CD14-positive monocyte (primary cell): Measurements from ENCODE around the gene BDNF. TPM values are rescaled to one million over a fixed set of nuclear protein-coding genes. Genes with fewer than 3 reads are reported as not detected.

Source experiments
- DNase-seq, 3 donors: peaks; one replicate each; pipeline ENCODE4 v3.0.0-alpha.2; 2011 to 2022
- H2AFZ ChIP-seq: 2 replicates; pipeline ENCODE4 v1.6.0; 2012; ENCODE audit warnings: mild to moderate bottlenecking, low read depth, low read length, inconsistent platforms; ENCODE audit not compliant: insufficient read depth, poor library complexity, severe bottlenecking
- H3K27ac ChIP-seq, 2 donors: 1 replicate in 1 of 2; 2 replicates in 1 of 2; pipeline ENCODE4 v1.5.1; 2012 to 2013; ENCODE audit warnings: low read length in 2 of 2, control low read depth in 1 of 2, inconsistent platforms in 1 of 2, low read depth in 1 of 2, mild to moderate bottlenecking in 1 of 2
- H3K27me3 ChIP-seq, 2 donors: one replicate each; pipeline versions ENCODE4 v1.6.0 to v1.6.1; 2011 to 2013; ENCODE audit warnings: low read length in 2 of 2; ENCODE audit not compliant: control insufficient read depth in 2 of 2, insufficient read depth in 2 of 2
- H3K36me3 ChIP-seq, 2 donors: replicated peaks in 1 of 2; 1 replicate in 1 of 2; 2 replicates in 1 of 2; pipeline versions ENCODE4 v1.5.1 to v1.6.1; 2012 to 2013; ENCODE audit warnings: low read length in 2 of 2, control low read depth in 1 of 2, inconsistent platforms in 1 of 2, mild to moderate bottlenecking in 1 of 2; ENCODE audit not compliant: insufficient read depth in 2 of 2, control insufficient read depth in 1 of 2
- H3K4me1 ChIP-seq, 2 donors: 1 replicate in 1 of 2; 2 replicates in 1 of 2; pipeline versions ENCODE4 v1.5.1 to v1.6.1; 2012 to 2013; ENCODE audit warnings: low read length in 2 of 2, control low read depth in 1 of 2, inconsistent platforms in 1 of 2, mild to moderate bottlenecking in 1 of 2, moderate library complexity in 1 of 2; ENCODE audit not compliant: insufficient read depth in 2 of 2, control insufficient read depth in 1 of 2
- H3K4me2 ChIP-seq: replicated peaks from 2 replicates; pipeline ENCODE3; 2012; ENCODE audit warnings: low read length, moderate library complexity, mild to moderate bottlenecking; ENCODE audit not compliant: poor library complexity, severe bottlenecking; ENCODE audit errors: extremely low read depth
- H3K4me3 ChIP-seq, 3 experiments: fragments of 200-600 bp in 1 of 3; sonication (generic) in 1 of 3; replicated peaks in 1 of 3; 1 replicate in 2 of 3; 2 replicates in 1 of 3; pipeline ENCODE4 v1.5.1; 2011 to 2013; ENCODE audit warnings: low read length in 3 of 3, mild to moderate bottlenecking in 3 of 3, control low read depth in 2 of 3, low read depth in 2 of 3, inconsistent platforms in 1 of 3, moderate library complexity in 1 of 3
- H3K79me2 ChIP-seq: 2 replicates; pipeline ENCODE4 v1.6.0; 2012; ENCODE audit warnings: mild to moderate bottlenecking, control low read depth, inconsistent platforms, low read length, moderate library complexity; ENCODE audit not compliant: insufficient read depth
- H3K9ac ChIP-seq: 2 replicates; pipeline ENCODE4 v1.6.0; 2017; ENCODE audit warnings: low read length, mild to moderate bottlenecking; ENCODE audit not compliant: insufficient read depth, poor library complexity, severe bottlenecking
- H3K9me3 ChIP-seq, 2 donors: replicated peaks in 1 of 2; 1 replicate in 1 of 2; 2 replicates in 1 of 2; pipeline versions ENCODE4 v1.5.1 to v1.6.1; 2012 to 2013; ENCODE audit warnings: low read length in 2 of 2, control low read depth in 1 of 2; ENCODE audit not compliant: control insufficient read depth in 1 of 2, insufficient read depth in 1 of 2
- H4K20me1 ChIP-seq: 2 replicates; pipeline ENCODE4 v1.6.0; 2012; ENCODE audit warnings: mild to moderate bottlenecking, low read length, control low read depth, moderate library complexity; ENCODE audit not compliant: insufficient read depth
- H3K27ac Mint-ChIP-seq, 7 donors: one replicate each; pipeline ENCODE4 v1.8.0; 2020; ENCODE audit warnings: mild to moderate bottlenecking in 7 of 7, mixed read lengths in 7 of 7, moderate library complexity in 6 of 7, inconsistent platforms in 2 of 7
- H3K27me3 Mint-ChIP-seq, 3 donors: one replicate each; pipeline ENCODE4 v1.8.0; 2021 to 2022; ENCODE audit warnings: low read depth in 3 of 3, mild to moderate bottlenecking in 3 of 3, mixed read lengths in 3 of 3, moderate library complexity in 3 of 3, inconsistent platforms in 1 of 3
- H3K36me3 Mint-ChIP-seq, 2 donors: one replicate each; pipeline ENCODE4 v1.8.0; 2020; ENCODE audit warnings: mixed read lengths in 2 of 2, inconsistent platforms in 1 of 2, mild to moderate bottlenecking in 1 of 2
- H3K4me1 Mint-ChIP-seq: one replicate; pipeline ENCODE4 v1.8.0; 2020; ENCODE audit warnings: mild to moderate bottlenecking, mixed read lengths
- H3K4me3 Mint-ChIP-seq, 2 donors: one replicate each; pipeline ENCODE4 v1.8.0; 2020; ENCODE audit warnings: mild to moderate bottlenecking in 2 of 2, mixed read lengths in 2 of 2, moderate library complexity in 1 of 2
- H3K9me3 Mint-ChIP-seq, 7 donors: one replicate each; pipeline ENCODE4 v1.8.0; 2020 to 2022; ENCODE audit warnings: mixed read lengths in 7 of 7, mild to moderate bottlenecking in 6 of 7, moderate library complexity in 6 of 7, inconsistent platforms in 2 of 7
- WGBS: methylation state at CpG from one replicate; pipeline ENCODE4 v1.1.5; 2013; ENCODE audit warnings: missing lambda C conversion rate; ENCODE audit not compliant: insufficient coverage; 5-methylcytosine and 5-hydroxymethylcytosine counted together
- intact Hi-C, 2 donors: fragments of 100-400 bp; cut with micrococcal nuclease; formaldehyde crosslinking; loops; one replicate each; pipeline versions ENCODE4 v1.15.0 to v1.15.1; 2023
- polyA plus RNA-seq, 3 donors: library from polyadenylated mRNA; depleted of rRNA in 1 of 3; unstranded in 2 of 3; stranded (reverse) in 1 of 3; fragments of 300-500 nt in 2 of 3; fragments of >200 nt in 1 of 3; fragmentation: Illumina TruSeq in 2 of 3; gene quantifications; 1 replicate in 2 of 3; 2 replicates in 1 of 3; pipeline ENCODE4 v1.2.3, GENCODE V29; 2012 to 2021
- TF ChIP-seq, protein P1 (sequence below): fragments of 200-600 bp; IDR thresholded peaks from one replicate; pipeline ENCODE4 v1.8.0; 2022; ENCODE audit warnings: antibody characterized with exemption, mild to moderate bottlenecking

The BDNF gene
- polyA plus RNA-seq, 3 donors = not detected

DNA sequence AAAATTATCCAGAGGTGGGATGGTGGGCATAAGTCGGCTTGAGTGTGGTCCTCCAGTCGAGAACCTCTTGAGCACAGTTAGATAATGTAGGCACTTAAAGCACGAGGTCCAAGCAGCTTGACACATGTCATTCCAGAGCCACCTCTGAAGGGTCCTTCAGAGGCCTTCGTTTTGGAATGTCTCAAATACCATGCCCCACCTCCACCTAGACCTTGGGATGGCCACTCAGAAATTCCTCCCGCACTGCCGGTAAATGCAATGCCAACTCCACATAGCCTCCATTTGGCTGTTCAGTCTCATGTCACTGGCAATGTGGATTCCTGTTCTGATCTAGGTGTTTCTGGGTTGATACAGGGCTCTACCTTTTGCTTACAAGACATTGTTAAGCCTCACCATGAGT is 43.9 kb downstream of the BDNF start:
- Histone ChIP-seq H2AFZ (no peak overlapping the region), H3K27me3 (no peaks in the 10 kb centered on the region), H3K36me3 (no peaks in the 10 kb centered on the region), H3K4me1 (no peaks in the 10 kb centered on the region), H3K79me2 (no peaks in the 10 kb centered on the region), H3K9ac (no peak overlapping the region), H4K20me1 (no peaks in the 10 kb centered on the region), H3K4me3 (no peak overlapping the region), H3K9me3 (peaks cover 0 to 12% of the 10 kb centered on the region in 2 donors), H3K4me2 (no peak overlapping the region), H3K27ac (no peak overlapping the region)
- no peaks in the 10 kb centered on the region for H3K4me1 Mint-ChIP-seq
- no peak overlapping the region for H3K27ac Mint-ChIP-seq
- intact Hi-C loops = no loop called here
- H3K36me3 Mint-ChIP-seq = no peaks in the 10 kb centered on the region
- WGBS = 96% methylated on average over 6 of the region's 6 CpGs
- H3K27me3 Mint-ChIP-seq = peaks cover 0 to 4% (median 1%) of the 10 kb centered on the region in 3 donors
- no peak overlapping the region for H3K4me3 Mint-ChIP-seq
- no peak for DNase-seq
- peaks cover 0 to 14% (median 4%) of the 10 kb centered on the region in 7 donors for H3K9me3 Mint-ChIP-seq
- TF ChIP-seq, protein P1, sequence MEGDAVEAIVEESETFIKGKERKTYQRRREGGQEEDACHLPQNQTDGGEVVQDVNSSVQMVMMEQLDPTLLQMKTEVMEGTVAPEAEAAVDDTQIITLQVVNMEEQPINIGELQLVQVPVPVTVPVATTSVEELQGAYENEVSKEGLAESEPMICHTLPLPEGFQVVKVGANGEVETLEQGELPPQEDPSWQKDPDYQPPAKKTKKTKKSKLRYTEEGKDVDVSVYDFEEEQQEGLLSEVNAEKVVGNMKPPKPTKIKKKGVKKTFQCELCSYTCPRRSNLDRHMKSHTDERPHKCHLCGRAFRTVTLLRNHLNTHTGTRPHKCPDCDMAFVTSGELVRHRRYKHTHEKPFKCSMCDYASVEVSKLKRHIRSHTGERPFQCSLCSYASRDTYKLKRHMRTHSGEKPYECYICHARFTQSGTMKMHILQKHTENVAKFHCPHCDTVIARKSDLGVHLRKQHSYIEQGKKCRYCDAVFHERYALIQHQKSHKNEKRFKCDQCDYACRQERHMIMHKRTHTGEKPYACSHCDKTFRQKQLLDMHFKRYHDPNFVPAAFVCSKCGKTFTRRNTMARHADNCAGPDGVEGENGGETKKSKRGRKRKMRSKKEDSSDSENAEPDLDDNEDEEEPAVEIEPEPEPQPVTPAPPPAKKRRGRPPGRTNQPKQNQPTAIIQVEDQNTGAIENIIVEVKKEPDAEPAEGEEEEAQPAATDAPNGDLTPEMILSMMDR = no peak

DNA sequence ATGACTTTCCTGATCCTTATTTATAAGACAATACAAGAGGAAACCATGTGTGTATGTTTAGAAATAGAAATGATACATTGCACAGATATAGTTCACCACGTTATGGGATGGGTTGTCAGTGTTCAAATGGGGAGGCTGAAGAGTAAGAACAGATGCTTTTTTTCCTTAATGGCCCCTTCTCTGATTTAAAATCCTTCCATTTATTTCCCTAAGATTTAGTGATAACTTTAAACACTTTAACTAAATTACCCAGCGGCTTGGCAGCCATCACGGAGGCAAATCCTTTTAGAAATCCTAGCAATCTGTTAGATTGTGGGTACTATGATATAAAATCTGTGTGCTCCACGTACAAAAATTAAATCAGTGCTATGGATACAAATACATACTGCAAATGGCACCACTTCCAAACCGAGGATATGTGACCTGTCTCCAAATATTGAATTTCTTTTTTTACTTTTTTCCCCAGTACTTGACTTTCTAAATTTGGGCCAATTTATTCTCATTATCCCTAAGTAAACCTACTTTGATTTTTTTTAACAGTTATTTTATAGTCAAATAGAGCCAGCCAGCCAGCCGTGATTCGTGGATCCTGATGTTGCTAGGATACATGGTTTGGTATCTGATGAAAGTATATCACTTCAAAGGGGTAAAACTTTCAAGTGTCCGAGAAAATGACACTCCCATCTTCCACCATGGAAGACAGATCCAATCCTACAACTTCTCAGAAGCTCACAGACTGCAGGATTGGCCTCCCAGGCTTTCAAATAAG is 46.1 kb downstream of the BDNF start:
- H2AFZ ChIP-seq = no peak overlapping the region
- intact Hi-C loops = no loop called here
- H3K4me1 Mint-ChIP-seq = no peaks in the 10 kb centered on the region
- peaks cover 0 to 4% (median 4%) of the 10 kb centered on the region in 3 donors for H3K27me3 Mint-ChIP-seq
- no peak for DNase-seq
- peaks cover 0 to 12% of the 10 kb centered on the region in 2 donors for H3K9me3 ChIP-seq
- H3K4me3 ChIP-seq = no peak overlapping the region
- H3K9me3 Mint-ChIP-seq = peaks cover 0 to 14% (median 4%) of the 10 kb centered on the region in 7 donors
- 92% methylated on average over 2 of the region's 8 CpGs for WGBS
- TF ChIP-seq, protein P1 = no peak
- H3K9ac ChIP-seq = no peak overlapping the region
- no peak overlapping the region for H3K4me2 ChIP-seq
- no peak overlapping the region for H3K4me3 Mint-ChIP-seq
- H3K4me1 ChIP-seq = no peaks in the 10 kb centered on the region
- H3K27ac ChIP-seq = no peak overlapping the region
- H4K20me1 ChIP-seq = no peaks in the 10 kb centered on the region
- no peaks in the 10 kb centered on the region for H3K36me3 ChIP-seq
- H3K27me3 ChIP-seq = no peaks in the 10 kb centered on the region
- no peak overlapping the region for H3K27ac Mint-ChIP-seq
- no peaks in the 10 kb centered on the region for H3K36me3 Mint-ChIP-seq
- no peaks in the 10 kb centered on the region for H3K79me2 ChIP-seq
